GM13976 (cell line): ENCODE data around the gene SH3BGRL2.

Source experiments
- DNase-seq: peaks from one replicate; pipeline ENCODE4 v3.0.0; 2012; ENCODE audit warnings: low spot score
- in situ Hi-C: fragments of 300-500 bp; cut with MboI; formaldehyde crosslinking; loops from one replicate; pipeline ENCODE4 v1.12.0; 2022; ENCODE audit warnings: low sequenced_read_pairs, mixed read lengths, inconsistent platforms; ENCODE audit not compliant: unreplicated experiment
- TF ChIP-seq, protein P1 (sequence below): IDR thresholded peaks from 2 replicates; pipeline ENCODE4 v1.5.1; 2012; ENCODE audit warnings: borderline replicate concordance, mild to moderate bottlenecking; ENCODE audit not compliant: insufficient read depth; ENCODE audit errors: extremely low read depth, missing control alignments, control extremely low read depth

SH3BGRL2 gene

DNA sequence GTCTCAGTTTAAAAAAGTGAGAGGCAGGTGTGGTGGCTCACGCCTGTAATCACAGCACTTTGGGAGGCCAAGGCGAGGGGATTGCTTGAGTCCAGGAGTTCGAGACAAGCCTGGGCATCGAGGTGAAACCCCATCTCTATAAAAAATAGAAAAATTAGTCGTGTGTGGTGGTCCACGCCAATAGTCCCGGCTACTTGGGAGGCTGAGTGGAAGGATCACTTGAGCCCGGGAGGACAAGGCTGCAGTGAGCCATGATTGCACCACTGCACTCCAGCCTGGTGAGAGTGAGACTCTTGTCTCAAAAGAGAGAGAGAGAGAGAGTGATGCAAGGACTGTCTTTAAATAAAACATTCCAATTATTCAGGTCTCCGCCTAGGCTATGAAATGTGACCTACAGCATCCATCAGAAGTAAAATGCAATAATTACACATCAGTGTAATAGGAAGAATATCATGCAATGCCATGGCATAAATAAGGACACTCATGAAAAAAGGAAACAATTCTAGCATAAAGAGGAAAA, 81.5 kb downstream of the SH3BGRL2 start:
- DNase-seq = no peak
- TF ChIP-seq, protein P1, sequence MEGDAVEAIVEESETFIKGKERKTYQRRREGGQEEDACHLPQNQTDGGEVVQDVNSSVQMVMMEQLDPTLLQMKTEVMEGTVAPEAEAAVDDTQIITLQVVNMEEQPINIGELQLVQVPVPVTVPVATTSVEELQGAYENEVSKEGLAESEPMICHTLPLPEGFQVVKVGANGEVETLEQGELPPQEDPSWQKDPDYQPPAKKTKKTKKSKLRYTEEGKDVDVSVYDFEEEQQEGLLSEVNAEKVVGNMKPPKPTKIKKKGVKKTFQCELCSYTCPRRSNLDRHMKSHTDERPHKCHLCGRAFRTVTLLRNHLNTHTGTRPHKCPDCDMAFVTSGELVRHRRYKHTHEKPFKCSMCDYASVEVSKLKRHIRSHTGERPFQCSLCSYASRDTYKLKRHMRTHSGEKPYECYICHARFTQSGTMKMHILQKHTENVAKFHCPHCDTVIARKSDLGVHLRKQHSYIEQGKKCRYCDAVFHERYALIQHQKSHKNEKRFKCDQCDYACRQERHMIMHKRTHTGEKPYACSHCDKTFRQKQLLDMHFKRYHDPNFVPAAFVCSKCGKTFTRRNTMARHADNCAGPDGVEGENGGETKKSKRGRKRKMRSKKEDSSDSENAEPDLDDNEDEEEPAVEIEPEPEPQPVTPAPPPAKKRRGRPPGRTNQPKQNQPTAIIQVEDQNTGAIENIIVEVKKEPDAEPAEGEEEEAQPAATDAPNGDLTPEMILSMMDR = no peak
- in situ Hi-C loops = no loop called here

DNA sequence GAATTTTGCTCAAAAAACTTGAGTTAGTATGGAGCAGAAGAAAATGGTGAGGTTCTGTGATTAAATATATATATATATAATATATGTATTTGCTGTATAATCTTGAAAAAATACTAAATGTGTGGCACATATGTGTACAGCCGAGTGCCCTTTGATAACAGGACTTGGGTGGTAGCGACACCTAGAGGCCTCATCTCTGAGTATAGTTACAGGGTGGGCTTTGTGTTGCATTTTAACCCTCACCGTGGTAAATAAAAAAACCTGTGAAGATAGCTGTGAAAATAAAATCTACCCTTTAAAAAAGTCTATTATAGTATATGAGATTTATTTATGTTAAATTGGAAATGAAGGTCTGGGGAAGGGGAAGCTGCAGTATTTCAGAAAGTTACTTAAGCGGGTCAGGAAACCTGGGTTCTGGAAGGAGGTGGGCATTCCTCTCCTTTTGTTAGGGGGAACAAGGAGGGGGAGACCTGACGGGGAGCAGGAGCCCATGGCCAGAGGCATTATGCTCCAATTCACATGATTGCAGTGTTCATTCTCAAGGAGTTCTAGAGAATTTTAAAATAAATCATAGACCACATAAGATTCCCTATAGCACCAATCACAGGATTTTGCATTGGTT, 82.7 kb downstream of the SH3BGRL2 start:
- DNase-seq = peak; percentile 16
- in situ Hi-C loops = no loop called here
- TF ChIP-seq, protein P1 = peak; percentile 57

DNA sequence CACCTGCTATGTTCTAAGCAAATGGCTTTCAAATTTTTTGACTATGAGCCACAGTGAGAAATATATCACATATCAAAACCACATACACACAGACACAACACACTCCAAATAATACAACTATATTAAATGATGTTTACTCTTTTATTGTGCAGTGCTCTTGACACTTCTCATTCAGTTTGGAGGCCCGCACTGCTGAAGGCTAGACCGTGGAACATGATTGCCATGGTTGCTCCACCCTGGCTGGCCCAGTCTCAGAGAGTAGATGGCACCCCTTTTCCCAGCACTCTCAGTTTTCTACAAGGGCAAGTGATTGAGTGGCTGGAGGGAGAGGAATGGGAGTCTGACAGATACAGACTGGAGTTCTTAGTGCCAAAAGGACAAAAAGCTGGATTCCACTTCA, 86.9 kb downstream of the SH3BGRL2 start:
- TF ChIP-seq, protein P1 = no peak
- in situ Hi-C loops = no loop called here
- no peak for DNase-seq

DNA sequence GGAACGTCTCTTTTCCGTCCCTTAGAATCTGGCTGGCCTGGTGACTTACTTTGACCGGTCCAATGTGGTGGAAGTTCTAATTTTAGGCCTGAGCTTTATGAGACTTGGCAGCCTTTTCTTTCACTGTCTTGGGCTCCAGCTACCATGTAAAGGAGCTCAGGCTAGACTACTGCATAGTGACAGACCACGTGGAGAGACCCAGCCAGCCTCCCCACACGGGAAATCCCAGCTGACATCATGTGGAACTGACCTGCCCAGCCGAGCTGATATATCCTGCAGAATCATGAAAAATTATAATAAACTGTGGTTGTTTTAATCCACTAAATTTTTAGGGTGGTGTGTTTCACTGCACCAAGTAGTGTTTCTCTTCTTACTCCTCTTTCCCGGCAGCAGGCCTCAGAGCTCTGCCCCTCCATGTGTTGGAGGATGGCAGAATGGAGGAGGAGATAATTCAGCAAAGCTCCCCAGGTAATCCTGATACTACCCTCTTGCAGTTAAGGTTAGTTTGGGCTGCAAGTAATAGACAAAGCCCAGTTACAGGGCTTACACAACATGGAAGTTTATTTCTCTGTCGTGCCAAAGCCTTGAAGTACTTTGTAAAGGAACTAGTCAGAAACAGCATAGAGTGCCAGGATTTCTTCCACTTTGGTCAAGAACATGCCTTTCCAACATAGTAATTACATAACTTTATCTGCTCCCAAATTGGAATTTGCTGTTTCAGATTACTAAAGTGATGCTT, 87.5 kb downstream of the SH3BGRL2 start:
- in situ Hi-C loops = no loop called here
- DNase-seq = no peak
- TF ChIP-seq, protein P1 = no peak

DNA sequence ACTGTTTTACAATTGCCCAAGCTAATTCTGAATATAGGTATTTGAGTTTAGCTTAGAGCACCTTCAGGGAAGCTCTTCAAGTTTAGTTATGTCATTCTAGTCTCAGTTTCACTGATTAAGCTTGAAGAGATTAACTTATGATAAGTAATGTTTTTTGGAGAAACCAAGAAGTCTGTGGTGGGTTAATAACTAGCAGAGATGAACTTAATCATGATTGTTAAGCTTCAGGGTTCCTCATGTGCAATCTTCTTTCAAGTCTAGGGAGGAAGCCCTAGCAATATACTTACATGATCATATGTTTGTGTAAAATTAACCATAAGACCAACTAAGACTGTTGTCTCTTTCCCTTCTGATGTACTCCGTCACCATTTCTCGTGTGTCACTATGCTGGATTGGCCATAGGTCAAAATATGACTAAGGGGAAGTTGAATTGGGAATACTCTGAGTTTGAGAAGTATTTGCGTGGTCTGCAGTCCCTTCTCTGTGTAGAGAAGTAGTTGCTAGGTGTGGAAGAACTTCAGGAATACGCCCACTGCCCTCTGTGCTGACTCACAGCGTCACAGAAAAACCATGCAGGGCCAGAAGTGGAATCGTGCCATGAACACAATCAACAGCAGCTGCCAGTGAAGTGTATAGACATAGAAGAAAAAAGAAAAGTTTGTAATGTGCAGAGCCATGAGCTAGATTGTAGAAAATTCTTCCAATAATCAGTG, 88.3 kb downstream of the SH3BGRL2 start:
- DNase-seq = no peak
- TF ChIP-seq, protein P1 = no peak
- in situ Hi-C loops = no loop called here

DNA sequence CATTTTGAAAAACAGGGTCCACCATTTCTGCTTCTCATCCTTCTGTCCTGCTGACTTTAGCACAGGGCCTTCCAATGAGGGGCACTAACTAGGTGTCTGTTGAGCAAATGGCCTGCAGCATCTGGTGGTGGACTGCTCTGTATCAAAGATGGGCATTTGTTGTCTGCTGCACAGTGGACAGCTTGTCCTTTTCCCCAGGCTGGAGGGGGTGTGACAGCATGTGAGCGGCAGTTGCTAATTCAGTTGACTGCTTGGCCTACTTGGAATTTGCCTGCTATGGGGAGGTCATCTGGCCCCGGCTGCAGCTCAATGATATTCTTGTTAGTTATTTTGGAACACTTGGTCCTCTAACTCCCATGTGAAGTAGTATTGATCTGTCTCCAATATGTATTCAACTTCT, 93.7 kb downstream of the SH3BGRL2 start:
- TF ChIP-seq, protein P1 = no peak
- no peak for DNase-seq
- in situ Hi-C loops = no loop called here
